Measurements from ENCODE around the gene TCF7. TPM values are rescaled to one million over a fixed set of nuclear protein-coding genes. Genes with fewer than 3 reads are reported as not detected.

Gene TCF7
- total RNA-seq, 2 experiments from 2014 or later: 93.4 to 97.8 TPM

DNA sequence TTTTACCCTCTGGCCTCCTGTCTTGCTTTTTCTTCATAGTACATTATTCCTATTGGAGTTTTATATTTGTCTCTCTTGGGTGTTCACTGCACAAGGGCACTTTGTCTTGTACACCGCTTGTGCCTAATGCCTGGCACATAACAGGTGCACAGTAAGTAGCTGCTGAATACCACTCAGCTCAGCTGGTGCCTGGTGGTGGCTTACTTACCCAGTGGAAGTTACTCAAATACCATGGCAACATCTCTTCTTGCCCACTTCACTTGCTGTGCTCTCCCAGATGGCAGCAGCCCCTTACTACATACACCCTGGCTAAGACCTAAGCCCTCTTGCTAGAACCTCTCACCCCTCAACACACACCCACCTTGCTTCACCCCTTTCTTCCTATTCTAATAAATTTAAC is 73.6 kb downstream of the TCF7 start:
- no peak for ATAC-seq

DNA sequence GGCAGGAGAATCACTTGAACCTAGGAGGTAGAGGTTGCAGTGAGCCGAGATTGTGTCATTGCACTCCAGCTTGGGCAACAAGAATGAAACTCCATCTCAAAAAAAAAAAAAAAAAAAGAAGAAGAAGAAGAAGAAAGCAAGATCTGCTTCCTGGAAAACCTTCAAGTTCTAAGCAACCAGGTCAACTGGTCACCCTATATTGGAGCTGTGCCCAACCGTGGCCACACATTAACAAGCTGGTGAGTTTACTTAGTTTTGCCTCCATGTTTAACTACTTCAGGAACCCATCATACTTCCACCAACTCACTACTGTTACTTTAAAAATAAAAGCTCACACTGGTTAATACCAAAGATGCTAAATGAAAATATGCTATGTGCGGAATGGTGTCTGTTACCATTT is 74.5 kb downstream of the TCF7 start:
- Mint-ChIP-seq H3K36me3 (ENCODE audit: low read depth) (peaks cover 6% of the 10 kb centered on the region), H3K9me3 (ENCODE audit: insufficient read depth) (no peaks in the 10 kb centered on the region), H3K27ac (no peak overlapping the region), H3K27me3 (ENCODE audit: low read depth) (no peaks in the 10 kb centered on the region), H3K4me1 (ENCODE audit: low read depth) (no peaks in the 10 kb centered on the region), H3K4me3 (no peak overlapping the region)
- POLR2A ChIA-PET: interaction anchor here (6.0 kb wide), 1 partner anchor 12 kb away, joined by 42 read pairs; the partner anchor contains the start of gene SKP1
- DNase-seq: no peak
- ATAC-seq: no peak
- CTCF ChIA-PET: interaction anchor here (0.9 to 2.2 kb wide), 3 partner anchors 9 to 398 kb away, joined by 3 to 6 read pairs (median 4); no protein-coding TSS in a partner anchor

More for the DNA sequence above, 73.6 kb downstream of the TCF7 start:
- Mint-ChIP-seq H3K27ac (no peak overlapping the region), H3K9me3 (ENCODE audit: insufficient read depth) (no peaks in the 10 kb centered on the region), H3K36me3 (ENCODE audit: low read depth) (peaks cover 2% of the 10 kb centered on the region), H3K27me3 (ENCODE audit: low read depth) (no peaks in the 10 kb centered on the region), H3K4me1 (ENCODE audit: low read depth) (no peaks in the 10 kb centered on the region), H3K4me3 (no peak overlapping the region)
- no peak for DNase-seq
- POLR2A ChIA-PET: interaction anchor here (6.0 kb wide), 1 partner anchor 11 kb away, joined by 42 read pairs; the partner anchor contains the start of gene SKP1
- CTCF ChIA-PET: interaction anchor here (0.9 to 1.6 kb wide), 3 partner anchors 8 to 399 kb away, joined by 4 read pairs; no protein-coding TSS in a partner anchor

DNA sequence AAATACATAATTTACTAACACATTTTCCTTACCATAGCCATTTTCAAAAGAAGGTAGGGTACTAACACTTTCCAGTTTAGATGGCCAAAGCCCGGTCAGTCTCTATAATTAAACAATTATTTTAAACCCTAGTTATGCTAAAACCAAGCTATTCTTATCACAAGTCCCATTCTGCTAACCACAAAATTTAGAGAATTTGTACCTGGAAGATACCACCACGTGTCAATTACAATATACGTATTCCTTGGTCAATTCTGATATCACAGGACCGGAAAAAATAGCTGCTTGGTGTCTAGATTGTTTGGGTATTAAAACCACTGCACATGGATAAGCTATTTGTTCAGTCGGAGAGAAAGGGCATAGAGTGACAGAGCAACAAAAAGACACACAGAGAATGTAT is 81.2 kb downstream of the TCF7 start:
- Mint-ChIP-seq H3K36me3 (ENCODE audit: low read depth) (peaks cover 55% of the 10 kb centered on the region), H3K27me3 (ENCODE audit: low read depth) (no peaks in the 10 kb centered on the region), H3K4me3 (no peak overlapping the region), H3K27ac (no peak overlapping the region), H3K9me3 (ENCODE audit: insufficient read depth) (no peaks in the 10 kb centered on the region), H3K4me1 (ENCODE audit: low read depth) (no peaks in the 10 kb centered on the region)
- CTCF ChIA-PET: interaction anchor here (1.0 to 3.8 kb wide), 2 partner anchors 11 to 31 kb away, joined by 3 to 26 read pairs; partner anchors contain the start of gene PPP2CA
- DNase-seq (no peak), ATAC-seq (no peak)
- POLR2A ChIA-PET: interaction anchor here (3.2 kb wide), 1 partner anchor 19 kb away, joined by 12 read pairs; the partner anchor contains the start of gene SKP1

Other genes starting within 250 kb of the TCF7 start
- 10 to 100 TPM; 19.2 to 21.3 TPM for gene C5orf15, start 146.1 kb upstream of the TCF7 start, total RNA-seq
- gene VDAC1, start 109.7 kb upstream of the TCF7 start, total RNA-seq: 100 to 1,000 TPM; 250 to 259 TPM
- 100 to 1,000 TPM; 203 to 206 TPM for gene SKP1, start 62.3 kb downstream of the TCF7 start, total RNA-seq
- gene PPP2CA, start 111.4 kb downstream of the TCF7 start, total RNA-seq: 100 to 1,000 TPM; 158 to 167 TPM

Measured in activated CD8-positive, alpha-beta T cell treated with anti-CD3 and anti-CD28 coated beads, Interleukin-2, amount 10 ng/mL, durations not matched to agents 7 days and 5 days (primary cell).